ENCODE results near the gene ADORA1.

DNA sequence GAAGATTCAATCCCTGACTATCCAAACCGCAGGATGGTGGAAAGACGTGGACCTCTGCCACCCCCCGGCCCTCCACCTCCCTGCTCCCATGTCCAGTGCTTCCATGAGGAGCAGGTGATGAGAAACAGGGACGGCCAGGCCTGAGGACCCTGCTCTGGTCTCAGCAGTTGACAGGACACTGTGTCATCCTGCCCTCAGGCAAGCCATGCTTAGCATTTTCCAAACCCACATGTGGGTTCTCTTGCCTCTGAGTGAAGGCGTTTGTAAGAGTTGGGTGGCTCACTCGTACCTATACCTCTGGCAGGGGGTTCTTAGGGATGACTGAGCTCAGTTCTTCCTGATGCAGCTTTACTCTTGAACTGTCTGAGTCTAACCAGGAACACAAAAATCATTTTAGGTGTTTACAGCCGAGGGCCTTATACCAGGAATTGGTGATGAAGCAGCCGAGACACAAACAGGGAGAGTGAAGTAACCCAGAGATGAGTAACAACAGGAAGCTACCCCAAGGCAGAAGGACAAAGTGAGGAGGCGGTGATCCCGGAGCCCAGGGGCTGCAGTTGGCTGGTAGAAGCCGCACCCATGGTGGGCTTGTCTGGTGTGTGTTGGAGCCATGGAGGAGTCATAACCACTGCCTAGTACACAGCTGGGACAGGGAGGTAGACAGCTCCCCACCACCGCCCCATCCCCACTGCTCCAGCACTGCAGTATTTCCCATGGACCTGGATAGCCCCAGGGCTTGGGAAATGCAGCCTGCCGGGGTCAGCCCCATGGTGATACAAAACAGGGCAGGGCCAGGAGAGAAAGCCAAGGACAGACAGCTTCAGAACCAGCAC lies 26.7 kb downstream of the ADORA1 start:
- TF ChIP-seq, protein P1, sequence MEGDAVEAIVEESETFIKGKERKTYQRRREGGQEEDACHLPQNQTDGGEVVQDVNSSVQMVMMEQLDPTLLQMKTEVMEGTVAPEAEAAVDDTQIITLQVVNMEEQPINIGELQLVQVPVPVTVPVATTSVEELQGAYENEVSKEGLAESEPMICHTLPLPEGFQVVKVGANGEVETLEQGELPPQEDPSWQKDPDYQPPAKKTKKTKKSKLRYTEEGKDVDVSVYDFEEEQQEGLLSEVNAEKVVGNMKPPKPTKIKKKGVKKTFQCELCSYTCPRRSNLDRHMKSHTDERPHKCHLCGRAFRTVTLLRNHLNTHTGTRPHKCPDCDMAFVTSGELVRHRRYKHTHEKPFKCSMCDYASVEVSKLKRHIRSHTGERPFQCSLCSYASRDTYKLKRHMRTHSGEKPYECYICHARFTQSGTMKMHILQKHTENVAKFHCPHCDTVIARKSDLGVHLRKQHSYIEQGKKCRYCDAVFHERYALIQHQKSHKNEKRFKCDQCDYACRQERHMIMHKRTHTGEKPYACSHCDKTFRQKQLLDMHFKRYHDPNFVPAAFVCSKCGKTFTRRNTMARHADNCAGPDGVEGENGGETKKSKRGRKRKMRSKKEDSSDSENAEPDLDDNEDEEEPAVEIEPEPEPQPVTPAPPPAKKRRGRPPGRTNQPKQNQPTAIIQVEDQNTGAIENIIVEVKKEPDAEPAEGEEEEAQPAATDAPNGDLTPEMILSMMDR (conservative IDR thresholded peaks at IDR 0.05; ENCODE audit: low read depth, low read length) = no peak
- TF ChIP-seq EZH2 (IDR thresholded peaks at IDR 0.05; ENCODE audit: borderline replicate concordance, low read depth, low read length, poor library complexity, severe bottlenecking) = no peak
